Measurements from ENCODE around the gene PARD3B. TPM values are rescaled to one million over a fixed set of nuclear protein-coding genes. Genes with fewer than 3 reads are reported as not detected.

The PARD3B gene
- total RNA-seq, 1 experiment from 2014 or later = 6.4 TPM

DNA sequence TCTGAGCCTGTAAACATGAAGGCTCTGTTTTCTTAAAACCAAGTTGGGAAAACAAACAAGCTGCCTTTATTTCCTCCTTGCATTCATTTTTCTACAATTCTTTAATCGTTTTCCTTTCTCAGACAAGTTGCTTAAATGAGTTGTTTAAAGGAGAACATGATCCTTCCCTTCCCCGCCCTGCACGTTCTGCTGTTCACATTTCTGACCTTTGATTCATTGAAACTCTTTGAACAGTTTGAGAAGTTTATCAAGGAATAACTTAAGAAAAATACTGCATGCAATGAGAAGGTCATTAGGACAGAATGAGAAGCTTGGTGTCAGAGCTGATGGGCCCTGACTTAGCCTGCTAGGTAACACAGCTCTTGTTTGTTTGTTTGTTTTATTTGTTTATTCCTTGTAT, 181.6 kb downstream of the PARD3B start:
- Histone ChIP-seq H3K14ac (ENCODE audit: insufficient read depth, low read length) (no peak overlapping the region), H4K91ac (ENCODE audit: insufficient read length, low read depth, low read length) (no peak overlapping the region), H3K27me3 (ENCODE audit: insufficient read depth, low read length) (no peaks in the 10 kb centered on the region), H3K27ac (ENCODE audit: insufficient read length, low read depth, low read length) (no peak overlapping the region), H3K23me2 (ENCODE audit: insufficient read length, low read depth, low read length, poor library complexity, severe bottlenecking) (no peaks in the 10 kb centered on the region), H3K4me1 (ENCODE audit: insufficient read depth, low read length) (peaks cover 3% of the 10 kb centered on the region; the same call in 1 of the 2 replicates), H3T11ph (ENCODE audit: low read length) (no peak overlapping the region), H4K5ac (ENCODE audit: insufficient read length, low read depth, low read length) (no peak overlapping the region), H4K20me1 (ENCODE audit: control insufficient read depth, insufficient read depth, insufficient read length) (no peaks in the 10 kb centered on the region), H3K79me2 (ENCODE audit: insufficient read depth, low read length) (no peaks in the 10 kb centered on the region), H2AK5ac (ENCODE audit: insufficient read length, low read length) (no peak overlapping the region), H3K79me1 (ENCODE audit: insufficient read depth, low read depth, low read length, poor library complexity, severe bottlenecking) (no peaks in the 10 kb centered on the region), H2AFZ (ENCODE audit: low read length) (no peak overlapping the region), H3K9ac (ENCODE audit: extremely low read depth, insufficient read length, low read length) (no peak overlapping the region), H3K4me2 (ENCODE audit: insufficient read depth, insufficient read length, low read length) (no peak overlapping the region), H3K56ac (ENCODE audit: insufficient read length, low read depth, low read length) (no peak overlapping the region), H3K23ac (ENCODE audit: insufficient read length, low read depth, low read length) (no peak overlapping the region), H2BK15ac (ENCODE audit: low read depth, low read length) (no peak overlapping the region), H2BK20ac (ENCODE audit: low read depth, low read length, poor library complexity, severe bottlenecking) (no peak overlapping the region), H2BK12ac (ENCODE audit: insufficient read length, low read depth, low read length) (no peak overlapping the region), H3K18ac (ENCODE audit: insufficient read length, low read depth, low read length) (no peak overlapping the region), H2BK120ac (ENCODE audit: low read depth, low read length, poor library complexity, severe bottlenecking) (no peak overlapping the region), H3K9me3 (ENCODE audit: control insufficient read depth, low read depth, low read length) (no peaks in the 10 kb centered on the region), H3K4ac (ENCODE audit: low read depth, low read length) (no peak overlapping the region), H4K8ac (replicated peaks; ENCODE audit: insufficient read length, low read depth, low read length) (no peak overlapping the region), H2BK5ac (ENCODE audit: insufficient read length, low read length) (no peak overlapping the region)
- H3K27ac Mint-ChIP-seq = 0 out of 7 replicates have a peak overlapping the region, but pooled peaks of 1 of the 3 experiments have one; percentile 6
- no peaks in the 10 kb centered on the region for H3K36me3 Mint-ChIP-seq (ENCODE audit: insufficient read depth in 1 of 3, low read depth in 3 of 3)
- H3K4me1 Mint-ChIP-seq = peaks cover 20 to 28% of the 10 kb centered on the region in 2 experiments
- H3K9me3 Mint-ChIP-seq = no peaks in the 10 kb centered on the region
- H3K4me3 Mint-ChIP-seq = no peak overlapping the region
- DNase-seq = no peak
- no peaks in the 10 kb centered on the region for H3K27me3 Mint-ChIP-seq (ENCODE audit: low read depth)
- WGBS (ENCODE audit: extremely low coverage, insufficient read length, low lambda C conversion rate) = no CpG with 5 or more reads among the region's 3 CpGs
- TF ChIP-seq, protein P1, sequence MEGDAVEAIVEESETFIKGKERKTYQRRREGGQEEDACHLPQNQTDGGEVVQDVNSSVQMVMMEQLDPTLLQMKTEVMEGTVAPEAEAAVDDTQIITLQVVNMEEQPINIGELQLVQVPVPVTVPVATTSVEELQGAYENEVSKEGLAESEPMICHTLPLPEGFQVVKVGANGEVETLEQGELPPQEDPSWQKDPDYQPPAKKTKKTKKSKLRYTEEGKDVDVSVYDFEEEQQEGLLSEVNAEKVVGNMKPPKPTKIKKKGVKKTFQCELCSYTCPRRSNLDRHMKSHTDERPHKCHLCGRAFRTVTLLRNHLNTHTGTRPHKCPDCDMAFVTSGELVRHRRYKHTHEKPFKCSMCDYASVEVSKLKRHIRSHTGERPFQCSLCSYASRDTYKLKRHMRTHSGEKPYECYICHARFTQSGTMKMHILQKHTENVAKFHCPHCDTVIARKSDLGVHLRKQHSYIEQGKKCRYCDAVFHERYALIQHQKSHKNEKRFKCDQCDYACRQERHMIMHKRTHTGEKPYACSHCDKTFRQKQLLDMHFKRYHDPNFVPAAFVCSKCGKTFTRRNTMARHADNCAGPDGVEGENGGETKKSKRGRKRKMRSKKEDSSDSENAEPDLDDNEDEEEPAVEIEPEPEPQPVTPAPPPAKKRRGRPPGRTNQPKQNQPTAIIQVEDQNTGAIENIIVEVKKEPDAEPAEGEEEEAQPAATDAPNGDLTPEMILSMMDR (conservative IDR thresholded peaks at IDR 0.05) = no peak

Measured in H9 (cell line).